IPS-20b (cell line): Measurements from ENCODE around the gene ADK.

ENCODE experiments used
- H3K27ac ChIP-seq: one replicate; pipeline ENCODE4 v1.5.1; 2013; ENCODE audit warnings: low read length
- H3K27me3 ChIP-seq: 2 replicates; pipeline ENCODE4 v1.6.1; 2013; ENCODE audit warnings: mild to moderate bottlenecking, low read length, inconsistent platforms; ENCODE audit not compliant: insufficient read depth
- H3K36me3 ChIP-seq: 2 replicates; pipeline ENCODE4 v1.6.1; 2013; ENCODE audit warnings: low read depth, mild to moderate bottlenecking, inconsistent platforms, low read length, moderate library complexity; ENCODE audit not compliant: insufficient read depth
- H3K4me1 ChIP-seq: 2 replicates; pipeline ENCODE4 v1.6.1; 2013; ENCODE audit warnings: mild to moderate bottlenecking, control low read depth, inconsistent platforms, low read length, moderate library complexity; ENCODE audit not compliant: insufficient read depth
- H3K4me3 ChIP-seq: 2 replicates; pipeline ENCODE4 v1.5.1; 2013; ENCODE audit warnings: mild to moderate bottlenecking, low read length, inconsistent platforms
- H3K9ac ChIP-seq: 2 replicates; pipeline ENCODE4 v1.6.1; 2013; ENCODE audit warnings: low read depth, mild to moderate bottlenecking, inconsistent platforms, low read length, moderate library complexity
- H3K9me3 ChIP-seq: 2 replicates; pipeline ENCODE4 v1.6.1; 2013; ENCODE audit warnings: mild to moderate bottlenecking, low read depth, low read length, inconsistent platforms; ENCODE audit not compliant: insufficient read depth

ADK gene

GRCh38 chr10:74602576-74602975 lies 451.6 kb downstream of the ADK start:
- no peak overlapping the region for H3K4me3 ChIP-seq

GRCh38 chr10:74610299-74610698 lies 459.3 kb downstream of the ADK start:
- H3K9me3 ChIP-seq, result no peaks in the 10 kb centered on the region
- peaks cover 3% of the 10 kb centered on the region for H3K4me1 ChIP-seq
- H3K27ac ChIP-seq, result no peak overlapping the region
- H3K9ac ChIP-seq, result no peak overlapping the region
- no peak overlapping the region for H3K4me3 ChIP-seq
- H3K27me3 ChIP-seq, result no peaks in the 10 kb centered on the region
- H3K36me3 ChIP-seq, result no peaks in the 10 kb centered on the region

More at GRCh38 chr10:74602576-74602975, 451.6 kb downstream of the ADK start:
- Histone ChIP-seq H3K27me3 (no peaks in the 10 kb centered on the region), H3K9ac (no peak overlapping the region), H3K9me3 (no peaks in the 10 kb centered on the region), H3K4me1 (no peaks in the 10 kb centered on the region), H3K36me3 (no peaks in the 10 kb centered on the region), H3K27ac (no peak overlapping the region)

GRCh38 chr10:74612195-74612594 lies 461.2 kb downstream of the ADK start:
- no peaks in the 10 kb centered on the region for H3K36me3 ChIP-seq
- peaks cover 3% of the 10 kb centered on the region for H3K4me1 ChIP-seq
- no peak overlapping the region for H3K27ac ChIP-seq
- no peak overlapping the region for H3K9ac ChIP-seq
- no peaks in the 10 kb centered on the region for H3K9me3 ChIP-seq
- no peak overlapping the region for H3K4me3 ChIP-seq
- H3K27me3 ChIP-seq, result no peaks in the 10 kb centered on the region

- H3K4me1 ChIP-seq, result no peaks in the 10 kb centered on the region
- H3K27ac ChIP-seq, result no peak overlapping the region
- H3K9ac ChIP-seq, result no peak overlapping the region
- no peaks in the 10 kb centered on the region for H3K36me3 ChIP-seq
- H3K27me3 ChIP-seq, result no peaks in the 10 kb centered on the region
- no peak overlapping the region for H3K4me3 ChIP-seq
- H3K9me3 ChIP-seq, result peaks cover 5% of the 10 kb centered on the region; the same call in 1 of the 2 replicates
Measured at GRCh38 chr10:74620626-74621025, 469.6 kb downstream of the ADK start.

- Histone ChIP-seq H3K4me1 (no peaks in the 10 kb centered on the region), H3K36me3 (no peaks in the 10 kb centered on the region), H3K9me3 (peaks cover 5% of the 10 kb centered on the region; the same call in 1 of the 2 replicates), H3K27me3 (no peaks in the 10 kb centered on the region), H3K27ac (no peak overlapping the region), H3K9ac (no peak overlapping the region), H3K4me3 (no peak overlapping the region)
Measured at GRCh38 chr10:74623786-74624185, 472.8 kb downstream of the ADK start.

GRCh38 chr10:74624501-74624900 lies 473.5 kb downstream of the ADK start:
- Histone ChIP-seq H3K4me1 (no peaks in the 10 kb centered on the region), H3K36me3 (no peaks in the 10 kb centered on the region), H3K27ac (no peak overlapping the region)

GRCh38 chr10:74628136-74628535 lies 477.1 kb downstream of the ADK start:
- Histone ChIP-seq H3K9me3 (no peaks in the 10 kb centered on the region), H3K36me3 (no peaks in the 10 kb centered on the region), H3K27ac (no peak overlapping the region), H3K4me1 (no peaks in the 10 kb centered on the region), H3K27me3 (no peaks in the 10 kb centered on the region), H3K4me3 (no peak overlapping the region), H3K9ac (no peak overlapping the region)

More at GRCh38 chr10:74624501-74624900, 473.5 kb downstream of the ADK start:
- Histone ChIP-seq H3K9ac (no peak overlapping the region), H3K27me3 (no peaks in the 10 kb centered on the region), H3K4me3 (no peak overlapping the region), H3K9me3 (peaks cover 5% of the 10 kb centered on the region; the same call in 1 of the 2 replicates)

GRCh38 chr10:74634995-74635536 lies 484.0 kb downstream of the ADK start:
- H3K36me3 ChIP-seq, result no peaks in the 10 kb centered on the region
- H3K27ac ChIP-seq, result no peak overlapping the region
- peaks cover 4% of the 10 kb centered on the region; the same call in 1 of the 2 replicates for H3K4me1 ChIP-seq
- H3K9ac ChIP-seq, result no peak overlapping the region
- H3K4me3 ChIP-seq, result no peak overlapping the region
- H3K9me3 ChIP-seq, result peaks cover 5% of the 10 kb centered on the region; the same call in 1 of the 2 replicates
- no peaks in the 10 kb centered on the region for H3K27me3 ChIP-seq

GRCh38 chr10:74635655-74636054 lies 484.6 kb downstream of the ADK start:
- no peaks in the 10 kb centered on the region for H3K27me3 ChIP-seq
- no peak overlapping the region for H3K9ac ChIP-seq
- no peaks in the 10 kb centered on the region for H3K36me3 ChIP-seq
- H3K27ac ChIP-seq, result no peak overlapping the region
- peaks cover 8% of the 10 kb centered on the region; the same call in 1 of the 2 replicates for H3K4me1 ChIP-seq
- peaks cover 5% of the 10 kb centered on the region; the same call in 1 of the 2 replicates for H3K9me3 ChIP-seq
- H3K4me3 ChIP-seq, result no peak overlapping the region

- no peak overlapping the region for H3K9ac ChIP-seq
- peaks cover 9% of the 10 kb centered on the region; the same call in 1 of the 2 replicates for H3K4me1 ChIP-seq
- no peak overlapping the region for H3K27ac ChIP-seq
- H3K36me3 ChIP-seq, result no peaks in the 10 kb centered on the region
- peaks cover 5% of the 10 kb centered on the region; the same call in 1 of the 2 replicates for H3K9me3 ChIP-seq
- H3K4me3 ChIP-seq, result no peak overlapping the region
- no peaks in the 10 kb centered on the region for H3K27me3 ChIP-seq
Measured at GRCh38 chr10:74637685-74638084, 486.7 kb downstream of the ADK start.

- Histone ChIP-seq H3K4me3 (no peak overlapping the region), H3K9me3 (no peaks in the 10 kb centered on the region), H3K27ac (no peak overlapping the region), H3K27me3 (no peaks in the 10 kb centered on the region), H3K9ac (peak overlapping the region; percentile 35; the same call in 1 of the 2 replicates), H3K36me3 (no peaks in the 10 kb centered on the region), H3K4me1 (peaks cover 9% of the 10 kb centered on the region; the same call in 1 of the 2 replicates)
Measured at GRCh38 chr10:74640134-74640921, 489.3 kb downstream of the ADK start.

GRCh38 chr10:74641659-74642058 lies 490.6 kb downstream of the ADK start:
- Histone ChIP-seq H3K36me3 (no peaks in the 10 kb centered on the region), H3K27ac (no peak overlapping the region), H3K9me3 (no peaks in the 10 kb centered on the region), H3K4me3 (no peak overlapping the region), H3K9ac (no peak overlapping the region), H3K4me1 (peaks cover 22% of the 10 kb centered on the region; the same call in 1 of the 2 replicates), H3K27me3 (no peaks in the 10 kb centered on the region)
